Measurements from ENCODE around the gene ZNF274.

DNA sequence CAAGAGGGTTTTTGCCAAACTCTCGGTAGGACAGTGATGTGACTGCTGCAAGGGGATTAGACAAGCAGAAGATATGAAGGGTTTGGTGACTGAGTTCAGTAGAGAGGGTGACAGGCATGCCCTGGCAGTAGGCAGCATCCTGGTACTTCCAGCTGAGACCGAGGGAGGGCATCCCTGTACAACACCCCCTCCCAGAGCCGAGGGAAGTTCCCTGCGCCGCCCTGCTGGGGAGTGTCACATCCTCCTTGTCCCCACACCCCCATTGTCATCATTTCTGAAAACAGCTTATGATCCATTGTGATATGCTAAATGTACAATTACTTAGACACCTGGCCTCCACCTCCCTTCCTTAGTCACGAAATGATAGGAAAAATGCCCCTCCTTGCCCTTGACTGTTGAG, 60.5 kb downstream of the ZNF274 start:
- TF ChIP-seq, protein P1, sequence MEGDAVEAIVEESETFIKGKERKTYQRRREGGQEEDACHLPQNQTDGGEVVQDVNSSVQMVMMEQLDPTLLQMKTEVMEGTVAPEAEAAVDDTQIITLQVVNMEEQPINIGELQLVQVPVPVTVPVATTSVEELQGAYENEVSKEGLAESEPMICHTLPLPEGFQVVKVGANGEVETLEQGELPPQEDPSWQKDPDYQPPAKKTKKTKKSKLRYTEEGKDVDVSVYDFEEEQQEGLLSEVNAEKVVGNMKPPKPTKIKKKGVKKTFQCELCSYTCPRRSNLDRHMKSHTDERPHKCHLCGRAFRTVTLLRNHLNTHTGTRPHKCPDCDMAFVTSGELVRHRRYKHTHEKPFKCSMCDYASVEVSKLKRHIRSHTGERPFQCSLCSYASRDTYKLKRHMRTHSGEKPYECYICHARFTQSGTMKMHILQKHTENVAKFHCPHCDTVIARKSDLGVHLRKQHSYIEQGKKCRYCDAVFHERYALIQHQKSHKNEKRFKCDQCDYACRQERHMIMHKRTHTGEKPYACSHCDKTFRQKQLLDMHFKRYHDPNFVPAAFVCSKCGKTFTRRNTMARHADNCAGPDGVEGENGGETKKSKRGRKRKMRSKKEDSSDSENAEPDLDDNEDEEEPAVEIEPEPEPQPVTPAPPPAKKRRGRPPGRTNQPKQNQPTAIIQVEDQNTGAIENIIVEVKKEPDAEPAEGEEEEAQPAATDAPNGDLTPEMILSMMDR (conservative IDR thresholded peaks at IDR 0.05; ENCODE audit: low read depth in 2 of 2) = no peak
- TF ChIP-seq EZH2phosphoT487 (IDR thresholded peaks at IDR 0.05; ENCODE audit: unreplicated experiment) (no peak), POLR2AphosphoS5 (IDR thresholded peaks at IDR 0.05; ENCODE audit: low read depth) (no peak), NANOG (IDR thresholded peaks at IDR 0.05; ENCODE audit: borderline replicate concordance) (no peak), EZH2 (IDR thresholded peaks at IDR 0.05; ENCODE audit: low read depth, unreplicated experiment) (no peak), CREB1 (CRISPR knock-in tag; IDR thresholded peaks at IDR 0.05; ENCODE audit: low read depth) (no peak)
- TF ChIP-seq, protein P2, sequence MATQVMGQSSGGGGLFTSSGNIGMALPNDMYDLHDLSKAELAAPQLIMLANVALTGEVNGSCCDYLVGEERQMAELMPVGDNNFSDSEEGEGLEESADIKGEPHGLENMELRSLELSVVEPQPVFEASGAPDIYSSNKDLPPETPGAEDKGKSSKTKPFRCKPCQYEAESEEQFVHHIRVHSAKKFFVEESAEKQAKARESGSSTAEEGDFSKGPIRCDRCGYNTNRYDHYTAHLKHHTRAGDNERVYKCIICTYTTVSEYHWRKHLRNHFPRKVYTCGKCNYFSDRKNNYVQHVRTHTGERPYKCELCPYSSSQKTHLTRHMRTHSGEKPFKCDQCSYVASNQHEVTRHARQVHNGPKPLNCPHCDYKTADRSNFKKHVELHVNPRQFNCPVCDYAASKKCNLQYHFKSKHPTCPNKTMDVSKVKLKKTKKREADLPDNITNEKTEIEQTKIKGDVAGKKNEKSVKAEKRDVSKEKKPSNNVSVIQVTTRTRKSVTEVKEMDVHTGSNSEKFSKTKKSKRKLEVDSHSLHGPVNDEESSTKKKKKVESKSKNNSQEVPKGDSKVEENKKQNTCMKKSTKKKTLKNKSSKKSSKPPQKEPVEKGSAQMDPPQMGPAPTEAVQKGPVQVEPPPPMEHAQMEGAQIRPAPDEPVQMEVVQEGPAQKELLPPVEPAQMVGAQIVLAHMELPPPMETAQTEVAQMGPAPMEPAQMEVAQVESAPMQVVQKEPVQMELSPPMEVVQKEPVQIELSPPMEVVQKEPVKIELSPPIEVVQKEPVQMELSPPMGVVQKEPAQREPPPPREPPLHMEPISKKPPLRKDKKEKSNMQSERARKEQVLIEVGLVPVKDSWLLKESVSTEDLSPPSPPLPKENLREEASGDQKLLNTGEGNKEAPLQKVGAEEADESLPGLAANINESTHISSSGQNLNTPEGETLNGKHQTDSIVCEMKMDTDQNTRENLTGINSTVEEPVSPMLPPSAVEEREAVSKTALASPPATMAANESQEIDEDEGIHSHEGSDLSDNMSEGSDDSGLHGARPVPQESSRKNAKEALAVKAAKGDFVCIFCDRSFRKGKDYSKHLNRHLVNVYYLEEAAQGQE (IDR thresholded peaks at IDR 0.05; ENCODE audit: unreplicated experiment) = no peak
- TF ChIP-seq, protein P3, sequence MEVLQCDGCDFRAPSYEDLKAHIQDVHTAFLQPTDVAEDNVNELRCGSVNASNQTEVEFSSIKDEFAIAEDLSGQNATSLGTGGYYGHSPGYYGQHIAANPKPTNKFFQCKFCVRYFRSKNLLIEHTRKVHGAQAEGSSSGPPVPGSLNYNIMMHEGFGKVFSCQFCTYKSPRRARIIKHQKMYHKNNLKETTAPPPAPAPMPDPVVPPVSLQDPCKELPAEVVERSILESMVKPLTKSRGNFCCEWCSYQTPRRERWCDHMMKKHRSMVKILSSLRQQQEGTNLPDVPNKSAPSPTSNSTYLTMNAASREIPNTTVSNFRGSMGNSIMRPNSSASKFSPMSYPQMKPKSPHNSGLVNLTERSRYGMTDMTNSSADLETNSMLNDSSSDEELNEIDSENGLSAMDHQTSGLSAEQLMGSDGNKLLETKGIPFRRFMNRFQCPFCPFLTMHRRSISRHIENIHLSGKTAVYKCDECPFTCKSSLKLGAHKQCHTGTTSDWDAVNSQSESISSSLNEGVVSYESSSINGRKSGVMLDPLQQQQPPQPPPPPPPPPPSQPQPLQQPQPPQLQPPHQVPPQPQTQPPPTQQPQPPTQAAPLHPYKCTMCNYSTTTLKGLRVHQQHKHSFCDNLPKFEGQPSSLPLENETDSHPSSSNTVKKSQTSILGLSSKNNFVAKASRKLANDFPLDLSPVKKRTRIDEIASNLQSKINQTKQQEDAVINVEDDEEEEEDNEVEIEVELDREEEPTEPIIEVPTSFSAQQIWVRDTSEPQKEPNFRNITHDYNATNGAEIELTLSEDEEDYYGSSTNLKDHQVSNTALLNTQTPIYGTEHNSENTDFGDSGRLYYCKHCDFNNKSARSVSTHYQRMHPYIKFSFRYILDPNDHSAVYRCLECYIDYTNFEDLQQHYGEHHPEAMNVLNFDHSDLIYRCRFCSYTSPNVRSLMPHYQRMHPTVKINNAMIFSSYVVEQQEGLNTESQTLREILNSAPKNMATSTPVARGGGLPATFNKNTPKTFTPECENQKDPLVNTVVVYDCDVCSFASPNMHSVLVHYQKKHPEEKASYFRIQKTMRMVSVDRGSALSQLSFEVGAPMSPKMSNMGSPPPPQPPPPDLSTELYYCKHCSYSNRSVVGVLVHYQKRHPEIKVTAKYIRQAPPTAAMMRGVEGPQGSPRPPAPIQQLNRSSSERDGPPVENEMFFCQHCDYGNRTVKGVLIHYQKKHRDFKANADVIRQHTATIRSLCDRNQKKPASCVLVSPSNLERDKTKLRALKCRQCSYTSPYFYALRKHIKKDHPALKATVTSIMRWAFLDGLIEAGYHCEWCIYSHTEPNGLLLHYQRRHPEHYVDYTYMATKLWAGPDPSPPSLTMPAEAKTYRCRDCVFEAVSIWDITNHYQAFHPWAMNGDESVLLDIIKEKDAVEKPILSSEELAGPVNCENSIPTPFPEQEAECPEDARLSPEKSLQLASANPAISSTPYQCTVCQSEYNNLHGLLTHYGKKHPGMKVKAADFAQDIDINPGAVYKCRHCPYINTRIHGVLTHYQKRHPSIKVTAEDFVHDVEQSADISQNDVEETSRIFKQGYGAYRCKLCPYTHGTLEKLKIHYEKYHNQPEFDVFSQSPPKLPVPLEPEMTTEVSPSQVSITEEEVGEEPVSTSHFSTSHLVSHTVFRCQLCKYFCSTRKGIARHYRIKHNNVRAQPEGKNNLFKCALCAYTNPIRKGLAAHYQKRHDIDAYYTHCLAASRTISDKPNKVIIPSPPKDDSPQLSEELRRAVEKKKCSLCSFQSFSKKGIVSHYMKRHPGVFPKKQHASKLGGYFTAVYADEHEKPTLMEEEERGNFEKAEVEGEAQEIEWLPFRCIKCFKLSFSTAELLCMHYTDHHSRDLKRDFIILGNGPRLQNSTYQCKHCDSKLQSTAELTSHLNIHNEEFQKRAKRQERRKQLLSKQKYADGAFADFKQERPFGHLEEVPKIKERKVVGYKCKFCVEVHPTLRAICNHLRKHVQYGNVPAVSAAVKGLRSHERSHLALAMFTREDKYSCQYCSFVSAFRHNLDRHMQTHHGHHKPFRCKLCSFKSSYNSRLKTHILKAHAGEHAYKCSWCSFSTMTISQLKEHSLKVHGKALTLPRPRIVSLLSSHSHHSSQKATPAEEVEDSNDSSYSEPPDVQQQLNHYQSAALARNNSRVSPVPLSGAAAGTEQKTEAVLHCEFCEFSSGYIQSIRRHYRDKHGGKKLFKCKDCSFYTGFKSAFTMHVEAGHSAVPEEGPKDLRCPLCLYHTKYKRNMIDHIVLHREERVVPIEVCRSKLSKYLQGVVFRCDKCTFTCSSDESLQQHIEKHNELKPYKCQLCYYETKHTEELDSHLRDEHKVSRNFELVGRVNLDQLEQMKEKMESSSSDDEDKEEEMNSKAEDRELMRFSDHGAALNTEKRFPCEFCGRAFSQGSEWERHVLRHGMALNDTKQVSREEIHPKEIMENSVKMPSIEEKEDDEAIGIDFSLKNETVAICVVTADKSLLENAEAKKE (CRISPR knock-in tag; IDR thresholded peaks at IDR 0.05) = no peak
